Endothelial cell of umbilical vein (primary cell): Measurements from ENCODE around the gene ZNF664. TPM values are rescaled to one million over a fixed set of nuclear protein-coding genes. Genes with fewer than 3 reads are reported as not detected.

Experiments used
- BruUV-seq: library from RNA; stranded (reverse); fragments of 400-500 nt; replicated peaks from 2 replicates; lab custom pipeline; 2021; lab: Mats Ljungman, UMichigan
- CTCF ChIA-PET: fragments of 300-600, 350-600 bp; sonication (Branson Sonifier 250); formaldehyde crosslinking; loops from one replicate; lab custom pipeline; 2021; ENCODE audit warnings: antibody characterized with exemption, inconsistent platforms; lab: Charles Lee
- POLR2A ChIA-PET: fragments of 300-600, 350-600 bp; sonication (Branson Sonifier 250); formaldehyde crosslinking; loops from one replicate; lab custom pipeline; 2021; ENCODE audit warnings: antibody characterized with exemption, inconsistent platforms; lab: Charles Lee
- DNase-seq: peaks from one replicate; pipeline ENCODE4 v3.0.0-alpha.2; 2011; ENCODE audit warnings: low read depth, low spot score
- FAIRE-seq: peaks from 2 replicates; lab custom pipeline; 2011; peaks lifted over from hg19 to GRCh38; lab: Jason Lieb, UNC
- H2AFZ ChIP-seq: 2 replicates; pipeline ENCODE4 v1.6.0; 2012; ENCODE audit warnings: low read depth, low read length, control low read depth, inconsistent platforms
- H3K27ac ChIP-seq: 2 replicates; pipeline ENCODE4 v1.5.1; 2011; ENCODE audit warnings: low read depth, mild to moderate bottlenecking, control low read depth, low read length, moderate library complexity; ENCODE audit not compliant: insufficient read depth
- H3K27me3 ChIP-seq, 2 experiments: 2 replicates each; pipeline versions ENCODE4 v1.6.0 to v1.6.1; 2011; ENCODE audit warnings: low read length in 2 of 2, mixed read lengths in 1 of 2; ENCODE audit not compliant: control insufficient read depth in 2 of 2, insufficient read depth in 2 of 2
- H3K36me3 ChIP-seq, 2 experiments: 2 replicates in 1 of 2; 3 replicates in 1 of 2; pipeline ENCODE4 v1.5.1; 2011; ENCODE audit warnings: low read length in 2 of 2, mild to moderate bottlenecking in 1 of 2, moderate library complexity in 1 of 2; ENCODE audit not compliant: control insufficient read depth in 2 of 2, insufficient read depth in 2 of 2; ENCODE audit errors: extremely low read depth in 1 of 2
- H3K4me1 ChIP-seq: 3 replicates; pipeline ENCODE4 v1.5.1; 2011; ENCODE audit warnings: mild to moderate bottlenecking, low read length; ENCODE audit not compliant: control insufficient read depth, insufficient read depth; ENCODE audit errors: extremely low read depth
- H3K4me2 ChIP-seq: 2 replicates; pipeline ENCODE4 v1.6.1; 2011; ENCODE audit warnings: low read length, control low read depth, mixed read lengths; ENCODE audit not compliant: insufficient read depth
- H3K4me3 ChIP-seq, 3 experiments: fragments of 200-600 bp in 1 of 3; sonication (generic), shearing (Covaris generic) in 1 of 3; replicated peaks in 1 of 3; 2 replicates each; pipeline ENCODE4 v1.5.1; 2011 to 2016; ENCODE audit warnings: control low read depth in 3 of 3, low read length in 3 of 3, mild to moderate bottlenecking in 2 of 3, inconsistent platforms in 1 of 3, low read depth in 1 of 3, moderate library complexity in 1 of 3; ENCODE audit not compliant: insufficient read depth in 1 of 3
- H3K79me2 ChIP-seq: 2 replicates; pipeline ENCODE4 v1.6.0; 2012; ENCODE audit warnings: low read length, inconsistent platforms; ENCODE audit not compliant: control insufficient read depth, insufficient read depth
- H3K9ac ChIP-seq: replicated peaks from 2 replicates; pipeline ENCODE3; 2011; ENCODE audit warnings: low read length, control low read depth; ENCODE audit not compliant: insufficient read depth; ENCODE audit errors: extremely low read depth
- H3K9me1 ChIP-seq: replicated peaks from 3 replicates; pipeline ENCODE4 v1.6.0; 2011; ENCODE audit warnings: mild to moderate bottlenecking, low read length; ENCODE audit not compliant: control insufficient read depth, insufficient read depth; ENCODE audit errors: extremely low read depth
- H3K9me3 ChIP-seq: replicated peaks from 2 replicates; pipeline ENCODE4 v1.5.1; 2012; ENCODE audit warnings: low read length, inconsistent platforms; ENCODE audit not compliant: control insufficient read depth, insufficient read depth
- H4K20me1 ChIP-seq: replicated peaks from 2 replicates; pipeline ENCODE3; 2011; ENCODE audit warnings: mild to moderate bottlenecking, low read length; ENCODE audit not compliant: control insufficient read depth, insufficient read depth; ENCODE audit errors: extremely low read depth
- EZH2 ChIP-seq: IDR thresholded peaks from 2 replicates; pipeline ENCODE4 v1.6.1; 2012; ENCODE audit warnings: borderline replicate concordance, low read depth, mild to moderate bottlenecking, moderate library complexity, low read length, inconsistent platforms; ENCODE audit not compliant: severe bottlenecking
- FOS ChIP-seq: IDR thresholded peaks from 2 replicates; pipeline ENCODE4 v1.6.1; 2011; ENCODE audit warnings: mild to moderate bottlenecking, low read length, moderate library complexity, borderline replicate concordance; ENCODE audit not compliant: insufficient read depth
- GATA2 ChIP-seq: IDR thresholded peaks from 2 replicates; pipeline ENCODE4 v1.7.0; 2011; ENCODE audit warnings: low read depth, mild to moderate bottlenecking, moderate library complexity, mixed read lengths, low read length; ENCODE audit not compliant: insufficient read length, insufficient read depth
- JUN ChIP-seq: IDR thresholded peaks from 2 replicates; pipeline ENCODE4 v1.6.1; 2011; ENCODE audit warnings: borderline replicate concordance, low read depth; ENCODE audit not compliant: insufficient read length, insufficient read depth
- MYC ChIP-seq: IDR thresholded peaks from one replicate; pipeline ENCODE4 v1.6.1; 2011; ENCODE audit warnings: mild to moderate bottlenecking, low read depth, low read length
- POLR2A ChIP-seq: IDR thresholded peaks from 2 replicates; pipeline ENCODE4 v1.6.1; 2012; ENCODE audit warnings: low read depth, mild to moderate bottlenecking, control low read depth, low read length
- POLR2AphosphoS5 ChIP-seq: IDR thresholded peaks from 2 replicates; pipeline ENCODE4 v1.6.1; 2012; ENCODE audit warnings: low read depth, mild to moderate bottlenecking, control low read depth, low read length, moderate library complexity; ENCODE audit not compliant: insufficient read depth
- dilution Hi-C: fragments of 300-500 bp; cut with MboI; formaldehyde crosslinking; loops from one replicate; pipeline ENCODE4 v1.15.0; 2019; ENCODE audit warnings: low sequenced_read_pairs; ENCODE audit not compliant: extremely low pct_ligation_motif_present
- intact Hi-C: fragments of 100-400 bp; cut with micrococcal nuclease; formaldehyde crosslinking; loops from one replicate; pipeline ENCODE4 v1.10.0; 2022
- polyA plus RNA-seq, 4 experiments: library from polyadenylated mRNA; depleted of rRNA in 3 of 4; stranded (reverse) in 3 of 4; unstranded in 1 of 4; fragments of >200 nt; gene quantifications; 2 replicates each; pipeline versions ENCODE4 v1.2.1 to v1.2.3, GENCODE V29; 2011 to 2012; ENCODE audit warnings: missing spikeins in 1 of 4
- total RNA-seq: library from RNA; stranded (reverse); gene quantifications from 2 replicates; pipeline ENCODE4 v1.2.3, GENCODE V29; 2021
- TF ChIP-seq, protein P1 (sequence below), 2 donors: IDR thresholded peaks; 1 replicate in 1 of 2; 2 replicates in 1 of 2; pipeline ENCODE4 v1.5.1; 2011; ENCODE audit warnings: low read length in 2 of 2, mild to moderate bottlenecking in 2 of 2, moderate library complexity in 2 of 2, control low read depth in 1 of 2, inconsistent platforms in 1 of 2, low read depth in 1 of 2; ENCODE audit not compliant: insufficient read depth in 1 of 2; ENCODE audit errors: extremely low read depth in 1 of 2
- TF ChIP-seq, protein P2 (sequence below): IDR thresholded peaks from 2 replicates; pipeline ENCODE4 v1.6.1; 2011; ENCODE audit not compliant: insufficient read depth, insufficient read length

Gene ZNF664
- total and polyA plus RNA-seq, 2 donors (not counting 3 experiments of a cell fraction or from before 2014, with no cell fraction given) = 29.8 to 71.3 TPM

DNA sequence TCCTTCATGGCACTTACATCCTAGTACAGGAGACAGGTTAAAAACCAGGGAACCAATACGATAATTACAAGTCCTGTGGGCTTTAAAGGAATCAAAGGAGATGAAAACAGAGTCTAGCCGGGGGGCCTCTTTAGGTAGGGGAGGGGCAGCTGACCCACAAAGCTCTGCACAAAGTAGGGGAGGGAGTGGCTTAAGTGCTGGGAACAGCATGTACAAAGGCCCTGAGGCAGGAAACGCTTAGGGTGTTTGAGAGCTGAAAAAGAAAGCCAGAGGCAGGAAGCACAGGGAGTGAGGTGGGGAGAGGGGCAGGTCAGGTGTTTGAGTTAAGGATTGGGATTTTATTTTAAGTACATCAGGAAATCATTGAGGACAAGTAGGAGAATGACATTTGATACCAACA, 37.7 kb downstream of the ZNF664 start:
- ChIA-PET POLR2A (no interaction called here), CTCF (no interaction called here)
- no peaks in the 10 kb centered on the region for H3K27me3 ChIP-seq
- intact Hi-C loops = no loop called here
- no peak overlapping the region for H3K4me2 ChIP-seq
- FAIRE-seq (no peak), DNase-seq (no peak)
- no peaks in the 10 kb centered on the region for H3K79me2 ChIP-seq
- H3K4me1 ChIP-seq = no peaks in the 10 kb centered on the region
- TF ChIP-seq EZH2 (no peak), GATA2 (no peak)
- H3K9me3 ChIP-seq = no peaks in the 10 kb centered on the region
- no peaks in the 10 kb centered on the region for H4K20me1 ChIP-seq
- BruUV-seq = no TSS peak
- H3K36me3 ChIP-seq = peaks cover 9 to 18% of the 10 kb centered on the region in 2 experiments
- H3K27ac ChIP-seq = no peak overlapping the region
- H2AFZ ChIP-seq = no peak overlapping the region
- dilution Hi-C loops = no loop called here
- H3K9ac ChIP-seq = no peak overlapping the region
- no peak overlapping the region for H3K4me3 ChIP-seq
- no peaks in the 10 kb centered on the region for H3K9me1 ChIP-seq

DNA sequence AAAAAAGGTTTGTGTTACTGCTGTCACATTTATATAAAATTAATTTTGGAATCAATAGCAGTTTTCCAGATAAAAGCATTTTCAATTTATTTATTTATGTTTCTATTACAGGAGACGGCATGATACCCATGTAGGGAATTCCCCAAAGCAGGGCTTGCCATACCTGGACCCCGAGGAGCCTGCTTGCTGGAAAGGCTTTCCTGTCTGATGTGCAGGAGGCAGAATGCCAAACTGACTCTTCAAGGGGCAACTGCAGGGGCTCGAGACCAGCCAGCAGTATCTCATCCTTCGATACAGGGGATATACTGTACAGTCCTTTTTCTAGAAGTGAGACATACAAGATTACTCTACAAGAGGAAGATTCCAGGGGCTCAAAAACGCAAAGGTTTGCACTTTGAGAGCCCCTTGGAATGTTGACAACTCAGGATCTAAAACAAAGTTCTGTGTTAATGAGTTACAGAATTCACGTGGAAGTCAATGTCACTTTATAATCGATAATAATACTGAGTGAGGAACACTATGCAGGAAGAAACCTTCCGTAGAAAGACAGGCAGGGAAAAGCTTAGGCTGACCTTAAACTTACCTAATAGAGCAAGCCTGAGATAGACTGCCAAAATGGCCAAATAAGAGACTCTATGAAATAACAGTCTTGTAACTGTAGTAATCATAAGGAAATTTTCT, 38.6 kb downstream of the ZNF664 start:
- H4K20me1 ChIP-seq = no peaks in the 10 kb centered on the region
- TF ChIP-seq POLR2AphosphoS5 = no peak
- TF ChIP-seq, protein P1, sequence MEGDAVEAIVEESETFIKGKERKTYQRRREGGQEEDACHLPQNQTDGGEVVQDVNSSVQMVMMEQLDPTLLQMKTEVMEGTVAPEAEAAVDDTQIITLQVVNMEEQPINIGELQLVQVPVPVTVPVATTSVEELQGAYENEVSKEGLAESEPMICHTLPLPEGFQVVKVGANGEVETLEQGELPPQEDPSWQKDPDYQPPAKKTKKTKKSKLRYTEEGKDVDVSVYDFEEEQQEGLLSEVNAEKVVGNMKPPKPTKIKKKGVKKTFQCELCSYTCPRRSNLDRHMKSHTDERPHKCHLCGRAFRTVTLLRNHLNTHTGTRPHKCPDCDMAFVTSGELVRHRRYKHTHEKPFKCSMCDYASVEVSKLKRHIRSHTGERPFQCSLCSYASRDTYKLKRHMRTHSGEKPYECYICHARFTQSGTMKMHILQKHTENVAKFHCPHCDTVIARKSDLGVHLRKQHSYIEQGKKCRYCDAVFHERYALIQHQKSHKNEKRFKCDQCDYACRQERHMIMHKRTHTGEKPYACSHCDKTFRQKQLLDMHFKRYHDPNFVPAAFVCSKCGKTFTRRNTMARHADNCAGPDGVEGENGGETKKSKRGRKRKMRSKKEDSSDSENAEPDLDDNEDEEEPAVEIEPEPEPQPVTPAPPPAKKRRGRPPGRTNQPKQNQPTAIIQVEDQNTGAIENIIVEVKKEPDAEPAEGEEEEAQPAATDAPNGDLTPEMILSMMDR (IDR thresholded peaks at IDR 0.05; ENCODE audit: extremely low read depth in 1 of 2, insufficient read depth in 1 of 2, low read depth in 1 of 2, low read length in 2 of 2) = no peak
- no peak for TF ChIP-seq EZH2
- TF ChIP-seq JUN = no peak
- no peak for TF ChIP-seq POLR2A
- no peak for TF ChIP-seq MYC
- TF ChIP-seq GATA2 = no peak
- TF ChIP-seq, protein P2, sequence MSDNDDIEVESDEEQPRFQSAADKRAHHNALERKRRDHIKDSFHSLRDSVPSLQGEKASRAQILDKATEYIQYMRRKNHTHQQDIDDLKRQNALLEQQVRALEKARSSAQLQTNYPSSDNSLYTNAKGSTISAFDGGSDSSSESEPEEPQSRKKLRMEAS = no peak
- no peak for TF ChIP-seq FOS
- intact Hi-C loops = no loop called here
- ChIA-PET CTCF (no interaction called here), POLR2A (no interaction called here)
- peaks cover 9 to 18% of the 10 kb centered on the region in 2 experiments for H3K36me3 ChIP-seq
- dilution Hi-C loops = no loop called here
- no peaks in the 10 kb centered on the region for H3K9me3 ChIP-seq
- DNase-seq = no peak
- H3K4me3 ChIP-seq = no peak overlapping the region
- H3K4me2 ChIP-seq = no peak overlapping the region
- H3K79me2 ChIP-seq = no peaks in the 10 kb centered on the region
- no peak overlapping the region for H2AFZ ChIP-seq
- no peak for FAIRE-seq
- no peaks in the 10 kb centered on the region for H3K27me3 ChIP-seq
- no TSS peak for BruUV-seq
- H3K9me1 ChIP-seq = no peaks in the 10 kb centered on the region
- no peaks in the 10 kb centered on the region for H3K4me1 ChIP-seq
- H3K27ac ChIP-seq = no peak overlapping the region
- no peak overlapping the region for H3K9ac ChIP-seq
